Activated T-cell treated with anti-CD3 and anti-CD28 coated beads for 1 hour (primary cell): ENCODE measurements around the gene LAMB4.
"Not testable (repeated sequence)": the region's sequence is repeated elsewhere in the genome, so short reads cannot be mapped to it uniquely, and the experiment has no call there.

ENCODE experiments used
- DNase-seq: peaks from one replicate; pipeline ENCODE4 v3.0.0-alpha.2; 2020; ENCODE audit warnings: low read depth

The LAMB4 gene

GRCh38 chr7:108045154-108045553, 85.0 kb downstream of the LAMB4 start:
- no peak for DNase-seq

GRCh38 chr7:108044345-108044744, 85.8 kb downstream of the LAMB4 start:
- no peak for DNase-seq

GRCh38 chr7:108038986-108039385, 91.2 kb downstream of the LAMB4 start:
- no peak for DNase-seq

GRCh38 chr7:108037741-108038140, 92.4 kb downstream of the LAMB4 start:
- DNase-seq: no peak

GRCh38 chr7:108037140-108037539, 93.0 kb downstream of the LAMB4 start:
- DNase-seq: no peak

- DNase-seq: no peak
Measured at GRCh38 chr7:108034586-108034985, 95.6 kb downstream of the LAMB4 start.

GRCh38 chr7:108033776-108034497, 96.2 kb downstream of the LAMB4 start:
- DNase-seq: no peak

DNA sequence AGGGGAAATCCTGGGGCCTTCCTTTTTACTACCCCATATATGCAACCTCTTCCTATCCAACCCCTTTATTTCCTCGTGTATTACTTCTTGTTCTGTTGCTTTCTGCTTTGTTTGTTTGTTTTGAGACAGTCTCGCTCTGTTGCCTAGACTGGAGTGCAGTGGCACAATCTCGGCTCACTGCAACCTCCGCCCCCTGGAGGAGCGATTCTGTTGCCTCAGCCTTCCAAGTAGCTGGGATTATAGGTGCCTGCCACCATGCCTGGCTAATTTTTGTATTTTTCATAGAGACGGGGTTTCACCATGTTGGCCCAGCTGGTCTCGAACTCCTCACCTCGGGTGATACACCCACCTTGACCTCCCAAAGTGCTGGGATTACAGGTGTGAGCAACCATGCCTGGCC, 96.9 kb downstream of the LAMB4 start:
- DNase-seq: not testable (repeated sequence)

DNA sequence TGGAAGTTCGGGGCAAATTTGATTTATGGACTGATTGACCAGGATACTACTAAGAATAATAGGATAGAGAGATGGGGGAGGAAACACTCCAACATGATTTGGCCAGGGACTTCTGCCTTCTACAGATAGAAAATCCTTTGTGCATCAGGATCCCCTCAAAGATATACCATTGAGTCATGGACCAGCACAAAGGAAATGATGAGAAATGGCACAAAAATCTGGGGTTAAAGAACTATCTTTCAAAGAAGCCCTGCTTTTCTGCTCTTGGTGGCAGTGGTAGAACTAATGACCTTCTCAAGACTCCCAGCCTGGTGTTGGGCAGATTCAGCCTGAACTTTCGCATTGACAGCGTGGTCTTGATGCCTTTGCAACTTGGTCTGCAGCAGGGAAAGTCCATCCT, 99.6 kb downstream of the LAMB4 start:
- no peak for DNase-seq

DNA sequence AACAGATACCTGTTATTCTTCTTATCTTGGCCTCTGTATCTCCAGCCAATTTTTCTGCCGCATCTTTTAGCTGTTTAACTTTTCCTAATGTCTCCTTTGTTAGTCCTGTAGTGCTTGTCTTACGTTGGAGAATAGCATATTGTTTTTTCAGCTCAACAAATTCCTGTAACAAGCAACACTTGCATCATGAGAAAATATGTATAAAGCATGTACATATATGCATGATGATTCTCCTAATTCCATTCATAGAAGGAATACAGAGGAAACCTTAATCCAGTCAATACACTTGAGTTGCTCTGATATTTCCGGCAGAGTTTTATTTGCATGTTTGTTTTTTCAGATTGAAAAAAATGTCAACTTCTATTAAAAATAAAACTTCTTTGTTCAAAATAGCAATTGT, 101.1 kb downstream of the LAMB4 start:
- DNase-seq: no peak

- no peak for DNase-seq
Measured at GRCh38 chr7:108028111-108028510, 102.0 kb downstream of the LAMB4 start.

- no peak for DNase-seq
Measured at GRCh38 chr7:108027239-108027638, 102.9 kb downstream of the LAMB4 start.

GRCh38 chr7:108026647-108027046, 103.5 kb downstream of the LAMB4 start:
- DNase-seq: no peak

GRCh38 chr7:108026116-108026515, 104.0 kb downstream of the LAMB4 start:
- no peak for DNase-seq

- no peak for DNase-seq
Measured at GRCh38 chr7:108024538-108024937, 105.6 kb downstream of the LAMB4 start.

DNA sequence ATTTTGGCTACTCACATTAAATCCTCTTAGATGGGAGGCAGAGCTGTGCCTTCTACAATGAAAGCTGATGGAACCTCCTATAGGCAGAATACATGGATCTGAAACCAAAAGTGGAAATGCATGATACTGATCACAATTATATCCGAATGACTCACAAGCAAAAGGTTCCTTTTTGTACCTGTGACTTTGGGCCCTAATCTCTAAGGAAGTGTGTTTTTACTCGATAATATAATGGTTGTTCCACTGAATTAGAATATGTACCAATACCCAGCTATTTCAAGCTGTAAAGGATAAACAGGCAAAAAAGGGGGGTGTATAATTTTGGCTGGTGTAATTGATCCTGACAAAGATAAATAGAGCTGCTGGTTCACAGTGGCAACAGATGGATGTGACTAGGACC, 109.6 kb downstream of the LAMB4 start:
- DNase-seq: no peak

- DNase-seq: no peak
Measured at GRCh38 chr7:108018668-108019067, 111.5 kb downstream of the LAMB4 start.

DNA sequence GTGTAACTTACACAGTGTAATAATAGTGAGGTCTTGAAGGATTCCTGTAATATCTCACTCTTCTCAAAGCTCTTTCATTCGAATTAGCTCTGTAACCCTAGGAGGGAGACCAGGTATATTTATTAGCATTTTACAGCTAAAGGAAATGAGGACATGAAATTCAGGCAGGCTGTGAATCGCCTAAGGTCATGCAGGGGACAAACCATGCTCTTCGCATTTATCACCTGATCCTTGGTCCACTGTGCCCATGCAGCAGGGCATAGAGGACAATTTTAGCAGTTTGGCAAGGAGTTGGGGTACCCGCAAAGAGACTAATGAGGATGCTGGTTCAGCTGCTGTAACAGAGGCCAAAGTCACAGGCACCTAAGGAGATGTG, 112.4 kb downstream of the LAMB4 start:
- no peak for DNase-seq

DNA sequence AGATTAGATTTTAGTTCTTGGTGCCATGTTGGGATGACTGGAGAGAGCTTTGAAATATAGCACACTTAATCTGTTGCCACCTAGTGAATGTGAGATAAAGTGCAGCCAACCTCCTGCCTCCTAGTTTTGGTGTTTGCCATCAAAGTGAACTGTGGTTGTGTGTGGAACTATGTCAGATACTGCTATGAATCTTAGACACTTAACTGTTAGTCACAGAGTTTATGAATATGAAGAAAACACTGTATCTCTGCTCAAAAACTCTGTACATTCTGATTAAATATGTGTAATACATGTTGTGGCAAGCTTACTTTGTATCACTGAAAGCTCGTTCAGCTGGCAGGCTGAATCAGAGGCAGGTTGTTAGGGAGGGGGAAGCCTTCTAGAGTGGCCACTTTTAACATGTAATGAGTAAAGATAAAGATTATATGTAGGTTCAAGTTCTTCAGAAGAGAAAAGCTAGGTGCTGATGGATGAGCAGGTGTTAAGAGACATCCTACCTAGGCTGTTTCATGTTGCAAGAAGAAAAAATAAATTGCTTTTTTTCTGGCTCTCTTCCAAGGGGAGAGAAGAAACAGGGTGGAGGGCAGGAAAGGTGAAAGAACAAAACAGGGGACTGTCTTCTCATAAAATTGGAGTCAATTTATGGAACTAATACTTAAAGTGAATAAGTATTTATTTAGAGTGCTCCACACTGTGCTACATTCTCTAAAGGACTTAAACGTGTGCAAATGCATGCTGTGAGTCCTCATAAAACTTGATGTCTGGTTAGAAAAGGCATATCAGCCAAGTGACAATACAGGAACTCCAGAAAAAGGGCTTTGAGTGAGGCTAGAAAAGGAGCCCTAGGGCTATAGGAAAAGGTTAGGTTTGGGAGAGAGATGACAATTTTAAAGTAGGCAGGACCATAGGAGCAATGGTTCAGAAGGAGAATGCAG, 113.1 kb downstream of the LAMB4 start:
- DNase-seq: no peak

GRCh38 chr7:108015740-108016139, 114.4 kb downstream of the LAMB4 start:
- DNase-seq: no peak

DNA sequence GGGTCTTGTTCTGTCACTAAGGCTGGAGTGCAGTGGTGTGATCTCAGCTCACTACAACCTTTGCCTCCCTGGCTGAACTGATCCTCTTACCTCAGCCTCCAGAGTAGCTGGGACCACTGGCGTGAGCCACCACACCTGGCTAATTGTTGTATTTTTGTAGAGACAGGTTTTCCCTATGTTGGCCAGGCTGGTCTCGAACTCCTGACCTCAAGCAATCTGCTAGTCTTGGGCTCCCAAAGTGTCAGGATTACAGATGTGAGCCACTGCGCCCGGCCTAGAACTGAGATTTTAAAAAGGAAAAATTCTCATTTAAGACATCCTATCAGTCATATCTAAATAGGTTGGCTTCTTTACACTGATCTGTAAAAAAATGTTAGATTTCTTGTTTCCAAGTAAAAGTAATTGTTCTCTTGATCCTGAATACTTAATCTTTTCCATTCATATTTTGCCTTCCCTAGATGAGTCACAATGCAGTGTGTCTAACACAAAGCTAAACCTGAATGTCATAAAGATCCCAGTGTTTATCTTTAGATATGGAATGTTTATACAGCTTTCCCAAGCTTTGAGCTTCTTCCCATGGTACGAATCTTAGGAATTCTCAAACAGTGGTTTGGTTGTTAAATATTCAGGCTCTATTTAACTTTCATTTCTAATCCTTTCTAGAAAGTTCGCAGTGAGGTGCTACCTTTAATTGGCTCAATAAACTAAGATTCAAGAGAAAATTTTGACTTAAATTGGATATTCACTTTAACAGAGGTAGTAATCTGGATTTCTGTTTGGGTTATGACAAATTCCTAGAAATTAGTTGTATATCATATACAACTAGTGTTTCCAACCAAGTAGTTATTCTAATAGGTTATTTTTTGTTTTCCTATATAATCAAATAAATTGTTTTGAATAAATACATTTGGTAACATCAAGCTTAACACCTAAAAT, 115.1 kb downstream of the LAMB4 start:
- DNase-seq: no peak

DNA sequence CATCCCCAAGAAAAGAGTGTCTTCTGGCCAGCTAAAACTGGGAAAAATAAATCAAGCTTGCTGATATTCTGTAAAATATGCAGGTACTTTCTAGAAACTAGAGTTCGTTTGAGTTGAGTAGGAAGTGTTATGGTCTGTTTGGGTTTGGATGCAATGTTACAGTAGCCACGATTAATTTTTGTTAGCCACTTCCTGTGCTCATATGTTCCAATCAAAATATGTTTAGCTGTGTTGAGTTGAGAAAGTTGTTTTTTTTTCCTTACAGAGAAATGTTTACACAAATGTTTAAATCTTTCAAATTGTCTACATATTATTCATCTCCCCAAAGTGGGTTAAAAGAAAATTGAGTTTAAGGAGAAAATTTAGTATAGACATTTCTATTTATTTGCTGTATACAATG, 115.9 kb downstream of the LAMB4 start:
- DNase-seq: no peak
